Hepatocyte (in vitro differentiated cells): Measurements from ENCODE around the gene BRSK1. TPM values are rescaled to one million over a fixed set of nuclear protein-coding genes. Genes with fewer than 3 reads are reported as not detected.

Experiments used
- DNase-seq: peaks from one replicate; pipeline ENCODE4 v3.0.0-alpha.2; 2016; ENCODE audit warnings: low spot score
- H2AFZ ChIP-seq: fragments of 200-600 bp; sonication (generic); 2 replicates; pipeline ENCODE4 v1.6.0; 2016; ENCODE audit warnings: antibody characterized with exemption, mild to moderate bottlenecking
- H3K27ac ChIP-seq: fragments of 200-600 bp; sonication (generic); 2 replicates; pipeline ENCODE4 v1.5.1; 2016; ENCODE audit warnings: mild to moderate bottlenecking
- H3K27me3 ChIP-seq: fragments of 200-600 bp; sonication (generic); 2 replicates; pipeline ENCODE4 v1.6.1; 2016
- H3K36me3 ChIP-seq: fragments of 200-600 bp; sonication (generic); replicated peaks from 2 replicates; pipeline ENCODE4 v1.5.1; 2016; ENCODE audit warnings: low read depth; ENCODE audit not compliant: insufficient read depth
- H3K4me1 ChIP-seq: fragments of 200-600 bp; sonication (generic); 2 replicates; pipeline ENCODE4 v1.5.1; 2016; ENCODE audit warnings: mild to moderate bottlenecking, moderate library complexity; ENCODE audit not compliant: insufficient read depth
- H3K4me2 ChIP-seq: fragments of 200-600 bp; sonication (generic); 2 replicates; pipeline ENCODE4 v1.6.0; 2016
- H3K4me3 ChIP-seq: fragments of 200-600 bp; sonication (generic); 2 replicates; pipeline ENCODE4 v1.5.1; 2016; ENCODE audit warnings: mild to moderate bottlenecking
- H3K79me2 ChIP-seq: fragments of 200-600 bp; sonication (generic); 2 replicates; pipeline ENCODE4 v1.6.0; 2017; ENCODE audit warnings: mild to moderate bottlenecking
- H3K9me2 ChIP-seq: fragments of 200-600 bp; sonication (generic); replicated peaks from 2 replicates; pipeline ENCODE4 v1.6.0; 2017; ENCODE audit warnings: mild to moderate bottlenecking; ENCODE audit not compliant: insufficient read depth
- H3K9me3 ChIP-seq: fragments of 200-600 bp; sonication (generic); 2 replicates; pipeline ENCODE4 v1.5.1; 2016; ENCODE audit warnings: low read depth, mild to moderate bottlenecking
- H4K20me1 ChIP-seq: fragments of 200-600 bp; sonication (generic); 2 replicates; pipeline ENCODE4 v1.6.0; 2016; ENCODE audit warnings: mild to moderate bottlenecking; ENCODE audit not compliant: insufficient read depth, poor library complexity, severe bottlenecking
- CTCF ChIP-seq: fragments of 200-600 bp; sonication (generic); IDR thresholded peaks from 2 replicates; pipeline ENCODE4 v1.5.1; 2016; ENCODE audit warnings: antibody characterized with exemption, mild to moderate bottlenecking; ENCODE audit not compliant: poor library complexity
- EZH2 ChIP-seq: fragments of 200-600 bp; sonication (generic); IDR thresholded peaks from 2 replicates; pipeline ENCODE4 v1.6.1; 2016; ENCODE audit warnings: antibody characterized with exemption, mild to moderate bottlenecking, borderline replicate concordance
- EZH2phosphoT487 ChIP-seq: fragments of 200-600 bp; sonication (generic); IDR thresholded peaks from one replicate; pipeline ENCODE4 v1.6.1; 2018; ENCODE audit warnings: antibody characterized with exemption, mild to moderate bottlenecking, low read depth, moderate library complexity; ENCODE audit not compliant: unreplicated experiment, severe bottlenecking
- whole genome bisulfite sequencing: methylation state at CpG from one replicate; pipeline ENCODE4 v1.1.6; 2016; ENCODE audit warnings: low lambda C conversion rate; ENCODE audit errors: missing lambda C conversion rate; 5-methylcytosine and 5-hydroxymethylcytosine counted together
- polyA plus RNA-seq: library from polyadenylated mRNA; unstranded; fragments of >200 nt; fragmentation: Nextera tagmentation; extraction: Ambion mirVana; gene quantifications from 2 replicates; pipeline ENCODE4 v1.2.1, GENCODE V29; 2016
- total RNA-seq: library from RNA; depleted of rRNA; stranded (reverse); fragments of >200 nt; gene quantifications from 2 replicates; pipeline ENCODE4 v1.2.3, GENCODE V29; 2014

Gene BRSK1
- total and polyA plus RNA-seq, 2 experiments from 2014 or later = 2.4 to 13.2 TPM

GRCh38 chr19:55244004-55244680 is 39.7 kb upstream of the BRSK1 start:
- no peak overlapping the region for H3K27ac ChIP-seq
- WGBS = 96% methylated on average over 12 of the region's 12 CpGs
- no peak overlapping the region for H3K4me3 ChIP-seq
- no peaks in the 10 kb centered on the region for H3K9me2 ChIP-seq
- peaks cover 24% of the 10 kb centered on the region for H3K79me2 ChIP-seq
- no peaks in the 10 kb centered on the region for H3K4me1 ChIP-seq
- no peak for DNase-seq
- H3K36me3 ChIP-seq = no peaks in the 10 kb centered on the region
- TF ChIP-seq CTCF (no peak), EZH2 (no peak), EZH2phosphoT487 (no peak)
- no peaks in the 10 kb centered on the region for H3K27me3 ChIP-seq
- H3K9me3 ChIP-seq = no peaks in the 10 kb centered on the region
- H4K20me1 ChIP-seq = peaks cover 38% of the 10 kb centered on the region
- no peak overlapping the region for H3K4me2 ChIP-seq
- H2AFZ ChIP-seq = no peak overlapping the region

GRCh38 chr19:55245236-55245904 is 38.4 kb upstream of the BRSK1 start:
- 94% methylated on average over 19 of the region's 23 CpGs for WGBS
- TF ChIP-seq EZH2 (no peak), CTCF (no peak), EZH2phosphoT487 (no peak)
- Histone ChIP-seq H3K9me3 (no peaks in the 10 kb centered on the region), H3K27me3 (no peaks in the 10 kb centered on the region), H3K4me3 (no peak overlapping the region), H3K27ac (no peak overlapping the region), H3K79me2 (peaks cover 36% of the 10 kb centered on the region), H4K20me1 (peaks cover 50% of the 10 kb centered on the region), H3K4me2 (no peak overlapping the region), H2AFZ (no peak overlapping the region), H3K4me1 (no peaks in the 10 kb centered on the region), H3K36me3 (no peaks in the 10 kb centered on the region), H3K9me2 (no peaks in the 10 kb centered on the region)
- DNase-seq = no peak

- TF ChIP-seq EZH2phosphoT487 = no peak
- WGBS = 92% methylated on average over 40 of the region's 40 CpGs
- no peak overlapping the region for H3K4me2 ChIP-seq
- H3K36me3 ChIP-seq = no peaks in the 10 kb centered on the region
- peaks cover 50% of the 10 kb centered on the region for H3K79me2 ChIP-seq
- H3K9me2 ChIP-seq = no peaks in the 10 kb centered on the region
- H3K27ac ChIP-seq = no peak overlapping the region
- H3K4me3 ChIP-seq = no peak overlapping the region
- peaks cover 64% of the 10 kb centered on the region for H4K20me1 ChIP-seq
- H3K9me3 ChIP-seq = no peaks in the 10 kb centered on the region
- no peak for DNase-seq
- H2AFZ ChIP-seq = no peak overlapping the region
- H3K27me3 ChIP-seq = no peaks in the 10 kb centered on the region
- H3K4me1 ChIP-seq = no peaks in the 10 kb centered on the region
Observed at GRCh38 chr19:55246462-55247451, 37.0 kb upstream of the BRSK1 start.
